ENCODE measurements around the gene MBOAT1.

The MBOAT1 gene

GRCh38 chr6:20061952-20062351 is 150.3 kb downstream of the MBOAT1 start:
- H3K36me3 ChIP-seq (ENCODE audit: control insufficient read depth in 2 of 2, insufficient read depth in 2 of 2, low read length in 2 of 2) = no peaks in the 10 kb centered on the region
- no peak overlapping the region for H3K9ac ChIP-seq (ENCODE audit: low read depth in 1 of 2, low read length in 2 of 2)
- no peaks in the 10 kb centered on the region for H3K4me1 ChIP-seq (ENCODE audit: control insufficient read depth in 2 of 2, insufficient read depth in 2 of 2, low read length in 2 of 2)
- H3K27me3 ChIP-seq (ENCODE audit: control insufficient read depth in 2 of 2, insufficient read depth in 2 of 2, low read length in 2 of 2) = no peaks in the 10 kb centered on the region
- H3K4me3 ChIP-seq (ENCODE audit: low read length in 2 of 2) = no peak overlapping the region
- no peaks in the 10 kb centered on the region for H3K9me3 ChIP-seq (ENCODE audit: control insufficient read depth in 2 of 2, low read length in 2 of 2)
- H3K27ac ChIP-seq (ENCODE audit: low read depth in 2 of 2, low read length in 2 of 2) = no peak overlapping the region

DNA sequence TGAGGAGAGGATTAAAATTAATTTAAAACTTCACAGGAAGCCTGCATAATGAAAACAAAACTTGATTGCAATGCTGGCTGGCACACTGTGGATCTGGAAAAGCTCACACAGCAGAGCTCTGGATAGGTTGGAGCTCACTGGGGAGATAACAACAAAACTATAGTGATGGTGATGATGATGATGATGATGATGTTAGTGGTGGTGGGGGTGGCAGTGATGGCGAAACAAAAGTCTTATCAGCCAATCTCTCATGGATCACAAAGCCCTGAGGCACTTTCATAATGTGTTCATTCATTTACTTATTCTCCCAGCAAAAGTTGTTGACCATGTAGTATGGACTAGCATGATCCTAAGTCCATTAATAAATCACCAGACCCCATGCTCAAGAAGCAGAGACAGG is 152.0 kb downstream of the MBOAT1 start:
- no peaks in the 10 kb centered on the region for H3K27me3 ChIP-seq (ENCODE audit: control insufficient read depth in 2 of 2, insufficient read depth in 2 of 2, low read length in 2 of 2)
- no peak overlapping the region for H3K9ac ChIP-seq (ENCODE audit: low read depth in 1 of 2, low read length in 2 of 2)
- no peak overlapping the region for H3K27ac ChIP-seq (ENCODE audit: low read depth in 2 of 2, low read length in 2 of 2)
- no peak overlapping the region for H3K4me3 ChIP-seq (ENCODE audit: low read length in 2 of 2)
- no peaks in the 10 kb centered on the region for H3K9me3 ChIP-seq (ENCODE audit: control insufficient read depth in 2 of 2, low read length in 2 of 2)
- no peaks in the 10 kb centered on the region for H3K36me3 ChIP-seq (ENCODE audit: control insufficient read depth in 2 of 2, insufficient read depth in 2 of 2, low read length in 2 of 2)
- no peaks in the 10 kb centered on the region for H3K4me1 ChIP-seq (ENCODE audit: control insufficient read depth in 2 of 2, insufficient read depth in 2 of 2, low read length in 2 of 2)

GRCh38 chr6:20058912-20059311 is 153.4 kb downstream of the MBOAT1 start:
- no peak overlapping the region for H3K27ac ChIP-seq (ENCODE audit: low read depth in 2 of 2, low read length in 2 of 2)
- H3K27me3 ChIP-seq (ENCODE audit: control insufficient read depth in 2 of 2, insufficient read depth in 2 of 2, low read length in 2 of 2) = no peaks in the 10 kb centered on the region
- H3K4me3 ChIP-seq (ENCODE audit: low read length in 2 of 2) = no peak overlapping the region

DNA sequence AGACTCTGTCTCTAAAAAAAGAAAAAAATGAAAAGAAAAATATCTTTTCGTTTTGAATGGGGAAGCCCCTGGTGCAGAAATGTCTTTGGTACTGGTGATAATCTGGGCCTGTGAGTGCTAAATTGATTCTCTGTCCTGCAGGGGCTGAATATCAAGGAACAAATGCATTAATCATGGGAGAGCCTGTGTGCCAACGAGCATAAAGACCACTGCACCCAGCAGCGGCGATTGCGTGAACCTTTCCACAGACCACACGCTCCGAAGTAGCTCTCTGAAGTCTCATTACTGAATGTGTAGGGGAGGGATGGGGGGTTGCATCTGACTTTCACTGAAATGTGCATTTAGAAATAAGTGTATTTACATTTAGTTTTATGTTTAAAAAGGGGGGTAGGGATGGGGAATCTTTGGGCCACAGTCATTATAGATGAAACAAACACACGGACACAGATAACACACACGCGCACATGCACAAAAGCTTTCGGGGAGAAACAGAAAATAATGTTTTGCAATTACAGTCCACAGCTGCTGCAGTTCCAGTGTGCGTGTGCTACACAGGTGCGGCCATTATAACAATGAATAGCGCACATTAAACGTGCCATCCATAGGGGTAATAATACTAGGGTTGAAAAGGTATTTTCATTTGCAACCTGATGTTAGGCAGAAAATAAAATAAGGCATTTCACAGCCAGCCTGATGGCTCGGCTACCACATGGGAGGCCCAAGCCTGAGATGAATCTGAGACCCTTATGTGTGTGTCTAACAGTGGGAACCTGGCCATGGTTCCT is 154.0 kb downstream of the MBOAT1 start:
- Histone ChIP-seq H3K4me3 (ENCODE audit: low read length in 2 of 2) (no peak overlapping the region), H3K9me3 (ENCODE audit: control insufficient read depth in 2 of 2, low read length in 2 of 2) (no peaks in the 10 kb centered on the region), H3K27me3 (ENCODE audit: control insufficient read depth in 2 of 2, insufficient read depth in 2 of 2, low read length in 2 of 2) (no peaks in the 10 kb centered on the region), H3K36me3 (ENCODE audit: control insufficient read depth in 2 of 2, insufficient read depth in 2 of 2, low read length in 2 of 2) (no peaks in the 10 kb centered on the region), H3K9ac (ENCODE audit: low read depth in 1 of 2, low read length in 2 of 2) (no peak overlapping the region), H3K27ac (ENCODE audit: low read depth in 2 of 2, low read length in 2 of 2) (no peak overlapping the region), H3K4me1 (ENCODE audit: control insufficient read depth in 2 of 2, insufficient read depth in 2 of 2, low read length in 2 of 2) (no peaks in the 10 kb centered on the region)

More at GRCh38 chr6:20058912-20059311, 153.4 kb downstream of the MBOAT1 start:
- H3K36me3 ChIP-seq (ENCODE audit: control insufficient read depth in 2 of 2, insufficient read depth in 2 of 2, low read length in 2 of 2) = no peaks in the 10 kb centered on the region
- H3K9me3 ChIP-seq (ENCODE audit: control insufficient read depth in 2 of 2, low read length in 2 of 2) = no peaks in the 10 kb centered on the region
- H3K4me1 ChIP-seq (ENCODE audit: control insufficient read depth in 2 of 2, insufficient read depth in 2 of 2, low read length in 2 of 2) = no peaks in the 10 kb centered on the region
- no peak overlapping the region for H3K9ac ChIP-seq (ENCODE audit: low read depth in 1 of 2, low read length in 2 of 2)

GRCh38 chr6:20056350-20056992 is 155.8 kb downstream of the MBOAT1 start:
- no peaks in the 10 kb centered on the region for H3K9me3 ChIP-seq (ENCODE audit: control insufficient read depth in 2 of 2, low read length in 2 of 2)
- H3K9ac ChIP-seq (ENCODE audit: low read depth in 1 of 2, low read length in 2 of 2) = no peak overlapping the region
- H3K4me3 ChIP-seq (ENCODE audit: low read length in 2 of 2) = no peak overlapping the region
- no peaks in the 10 kb centered on the region for H3K27me3 ChIP-seq (ENCODE audit: control insufficient read depth in 2 of 2, insufficient read depth in 2 of 2, low read length in 2 of 2)
- peaks cover 0 to 2% of the 10 kb centered on the region in 2 donors for H3K4me1 ChIP-seq (ENCODE audit: control insufficient read depth in 2 of 2, insufficient read depth in 2 of 2, low read length in 2 of 2)
- no peak overlapping the region for H3K27ac ChIP-seq (ENCODE audit: low read depth in 2 of 2, low read length in 2 of 2)
- H3K36me3 ChIP-seq (ENCODE audit: control insufficient read depth in 2 of 2, insufficient read depth in 2 of 2, low read length in 2 of 2) = no peaks in the 10 kb centered on the region

GRCh38 chr6:20055916-20056315 is 156.4 kb downstream of the MBOAT1 start:
- Histone ChIP-seq H3K36me3 (ENCODE audit: control insufficient read depth in 2 of 2, insufficient read depth in 2 of 2, low read length in 2 of 2) (no peaks in the 10 kb centered on the region), H3K27me3 (ENCODE audit: control insufficient read depth in 2 of 2, insufficient read depth in 2 of 2, low read length in 2 of 2) (no peaks in the 10 kb centered on the region), H3K9ac (ENCODE audit: low read depth in 1 of 2, low read length in 2 of 2) (no peak overlapping the region), H3K4me3 (ENCODE audit: low read length in 2 of 2) (no peak overlapping the region), H3K9me3 (ENCODE audit: control insufficient read depth in 2 of 2, low read length in 2 of 2) (no peaks in the 10 kb centered on the region), H3K4me1 (ENCODE audit: control insufficient read depth in 2 of 2, insufficient read depth in 2 of 2, low read length in 2 of 2) (peaks cover 0 to 2% of the 10 kb centered on the region in 2 donors), H3K27ac (ENCODE audit: low read depth in 2 of 2, low read length in 2 of 2) (no peak overlapping the region)
